ENCODE data around the gene PPP1CC. TPM values are rescaled to one million over a fixed set of nuclear protein-coding genes. Genes with fewer than 3 reads are reported as not detected.
A peak's percentile ranks its signal among the peaks of the same experiment; 100 is the strongest.

The PPP1CC gene
- total RNA-seq: 100 to 1,000 TPM in 1 of 2 donors, 10 to 100 TPM in 1; 99.5 to 199 TPM

DNA sequence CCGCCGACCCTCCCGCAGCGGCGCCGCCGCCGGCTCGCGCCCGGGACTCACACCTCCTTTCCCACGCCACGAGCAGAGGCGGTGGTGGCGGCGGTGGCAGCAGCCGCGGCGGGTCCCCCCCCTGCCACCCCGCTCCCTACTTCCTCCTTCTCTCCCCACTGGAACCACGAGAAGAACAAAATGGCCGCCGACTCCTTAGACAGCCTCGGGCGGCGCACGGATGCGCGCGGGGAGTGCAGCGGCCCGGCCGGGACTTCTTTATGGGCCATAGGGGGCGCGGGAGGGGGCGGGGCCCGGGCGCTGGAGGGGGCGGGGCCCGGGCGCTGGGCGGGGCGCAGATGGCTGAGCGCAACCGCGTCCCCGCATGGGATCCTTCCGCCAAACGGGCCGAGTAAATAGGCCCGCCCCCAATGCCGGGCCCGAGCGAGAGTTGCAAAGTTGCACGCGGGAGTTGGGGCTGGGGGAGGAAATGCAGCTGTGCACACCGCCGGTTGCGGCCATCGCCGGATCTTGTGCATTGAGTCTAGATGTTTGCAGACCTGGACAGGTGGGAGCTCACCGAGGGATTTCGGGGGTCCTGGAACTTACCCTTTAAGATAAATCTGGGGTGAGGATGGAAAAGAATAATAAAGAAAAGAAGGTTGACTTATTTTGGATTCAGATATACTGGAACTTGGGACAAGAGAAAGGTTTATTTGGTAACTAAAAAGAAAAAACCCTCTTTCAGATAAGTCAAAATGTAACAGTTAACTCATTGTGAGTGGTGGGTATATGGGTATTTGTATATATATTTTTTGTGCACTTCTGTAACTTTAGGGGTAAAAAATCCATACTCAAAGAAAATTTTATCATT lies at the start of gene PPP1CC:
Gene PPP1CC (minus strand): TSS at position 174 of the 853 bp plus-strand sequence. CDS start 184 bp downstream, outside the sequence.
- peak; percentile 93 for DNase-seq (ENCODE audit: low spot score)

DNA sequence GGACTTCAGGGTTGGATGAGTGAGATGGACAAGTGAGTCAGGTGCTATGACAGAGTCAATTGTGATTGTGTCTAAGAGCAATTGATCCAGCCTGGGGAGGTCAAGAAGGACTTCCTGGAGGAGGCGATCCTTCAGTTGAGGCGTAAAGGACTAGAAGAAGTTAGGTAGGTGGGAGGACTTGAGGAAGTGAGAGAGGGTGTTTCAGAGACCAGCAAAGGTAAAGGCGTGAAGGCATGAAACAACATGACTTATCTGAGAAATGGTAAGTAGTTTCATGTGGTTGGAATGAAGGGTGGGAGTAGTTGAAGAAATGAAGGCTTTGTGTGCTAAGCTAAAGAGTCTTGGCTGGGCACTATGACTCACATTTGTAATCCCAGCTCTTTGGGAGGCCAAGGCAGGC lies 48.9 kb upstream of the PPP1CC start:
- DNase-seq (ENCODE audit: low spot score): no peak
- Histone ChIP-seq H3K9me3 (no peaks in the 10 kb centered on the region), H3K4me1 (peaks cover 0 to 17% of the 10 kb centered on the region in 2 donors), H3K4me3 (no peak overlapping the region), H3K36me3 (no peaks in the 10 kb centered on the region), H3K27me3 (no peaks in the 10 kb centered on the region), H3K27ac (no peak overlapping the region)
- TF ChIP-seq, protein P1, sequence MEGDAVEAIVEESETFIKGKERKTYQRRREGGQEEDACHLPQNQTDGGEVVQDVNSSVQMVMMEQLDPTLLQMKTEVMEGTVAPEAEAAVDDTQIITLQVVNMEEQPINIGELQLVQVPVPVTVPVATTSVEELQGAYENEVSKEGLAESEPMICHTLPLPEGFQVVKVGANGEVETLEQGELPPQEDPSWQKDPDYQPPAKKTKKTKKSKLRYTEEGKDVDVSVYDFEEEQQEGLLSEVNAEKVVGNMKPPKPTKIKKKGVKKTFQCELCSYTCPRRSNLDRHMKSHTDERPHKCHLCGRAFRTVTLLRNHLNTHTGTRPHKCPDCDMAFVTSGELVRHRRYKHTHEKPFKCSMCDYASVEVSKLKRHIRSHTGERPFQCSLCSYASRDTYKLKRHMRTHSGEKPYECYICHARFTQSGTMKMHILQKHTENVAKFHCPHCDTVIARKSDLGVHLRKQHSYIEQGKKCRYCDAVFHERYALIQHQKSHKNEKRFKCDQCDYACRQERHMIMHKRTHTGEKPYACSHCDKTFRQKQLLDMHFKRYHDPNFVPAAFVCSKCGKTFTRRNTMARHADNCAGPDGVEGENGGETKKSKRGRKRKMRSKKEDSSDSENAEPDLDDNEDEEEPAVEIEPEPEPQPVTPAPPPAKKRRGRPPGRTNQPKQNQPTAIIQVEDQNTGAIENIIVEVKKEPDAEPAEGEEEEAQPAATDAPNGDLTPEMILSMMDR (IDR thresholded peaks at IDR 0.05): no peak

More for the DNA sequence above, at the start of gene PPP1CC:
- Histone ChIP-seq H3K4me3 (peak within 1 kb of the TSS; percentile 64 to 96), H3K9me3 (no peaks in the 10 kb centered on the region), H3K36me3 (no peaks in the 10 kb centered on the region), H3K27me3 (no peaks in the 10 kb centered on the region), H3K4me1 (peaks cover 0 to 62% of the 10 kb centered on the region in 2 donors), H3K27ac (peak within 1 kb of the TSS; percentile 87 to 91)
- TF ChIP-seq, protein P1 (IDR thresholded peaks at IDR 0.05): no peak

- DNase-seq (ENCODE audit: low spot score): no peak
- no peak overlapping the region for H3K4me3 ChIP-seq
- H3K9me3 ChIP-seq: no peaks in the 10 kb centered on the region
- H3K27me3 ChIP-seq: no peaks in the 10 kb centered on the region
- H3K4me1 ChIP-seq: peaks cover 0 to 17% of the 10 kb centered on the region in 2 donors
- TF ChIP-seq, protein P1 (IDR thresholded peaks at IDR 0.05): no peak
- no peaks in the 10 kb centered on the region for H3K36me3 ChIP-seq
- no peak overlapping the region for H3K27ac ChIP-seq
Observed at GRCh38 chr12:110790301-110790700, 47.6 kb upstream of the PPP1CC start.

- Histone ChIP-seq H3K4me3 (no peak overlapping the region), H3K4me1 (peaks cover 0 to 14% of the 10 kb centered on the region in 2 donors), H3K9me3 (no peaks in the 10 kb centered on the region), H3K36me3 (no peaks in the 10 kb centered on the region), H3K27ac (no peak overlapping the region), H3K27me3 (no peaks in the 10 kb centered on the region)
- TF ChIP-seq, protein P1 (IDR thresholded peaks at IDR 0.05): no peak
- no peak for DNase-seq (ENCODE audit: low spot score)
Observed at GRCh38 chr12:110786012-110786411, 43.3 kb upstream of the PPP1CC start.

GRCh38 chr12:110785240-110785639 lies 42.5 kb upstream of the PPP1CC start:
- no peak overlapping the region for H3K4me3 ChIP-seq
- peaks cover 0 to 6% of the 10 kb centered on the region in 2 donors for H3K4me1 ChIP-seq
- no peaks in the 10 kb centered on the region for H3K27me3 ChIP-seq
- H3K36me3 ChIP-seq: no peaks in the 10 kb centered on the region
- DNase-seq (ENCODE audit: low spot score): no peak
- no peaks in the 10 kb centered on the region for H3K9me3 ChIP-seq
- H3K27ac ChIP-seq: no peak overlapping the region
- TF ChIP-seq, protein P1 (IDR thresholded peaks at IDR 0.05): no peak
